AG08396 (cell line): ENCODE measurements around the gene SNRNP200.
"Not testable (repeated sequence)": the region's sequence is repeated elsewhere in the genome, so short reads cannot be mapped to it uniquely, and the experiment has no call there.

Experiments used
- DNase-seq: peaks from one replicate; pipeline ENCODE4 v3.0.0; 2012; ENCODE audit warnings: low spot score, mixed read lengths

SNRNP200 gene

DNA sequence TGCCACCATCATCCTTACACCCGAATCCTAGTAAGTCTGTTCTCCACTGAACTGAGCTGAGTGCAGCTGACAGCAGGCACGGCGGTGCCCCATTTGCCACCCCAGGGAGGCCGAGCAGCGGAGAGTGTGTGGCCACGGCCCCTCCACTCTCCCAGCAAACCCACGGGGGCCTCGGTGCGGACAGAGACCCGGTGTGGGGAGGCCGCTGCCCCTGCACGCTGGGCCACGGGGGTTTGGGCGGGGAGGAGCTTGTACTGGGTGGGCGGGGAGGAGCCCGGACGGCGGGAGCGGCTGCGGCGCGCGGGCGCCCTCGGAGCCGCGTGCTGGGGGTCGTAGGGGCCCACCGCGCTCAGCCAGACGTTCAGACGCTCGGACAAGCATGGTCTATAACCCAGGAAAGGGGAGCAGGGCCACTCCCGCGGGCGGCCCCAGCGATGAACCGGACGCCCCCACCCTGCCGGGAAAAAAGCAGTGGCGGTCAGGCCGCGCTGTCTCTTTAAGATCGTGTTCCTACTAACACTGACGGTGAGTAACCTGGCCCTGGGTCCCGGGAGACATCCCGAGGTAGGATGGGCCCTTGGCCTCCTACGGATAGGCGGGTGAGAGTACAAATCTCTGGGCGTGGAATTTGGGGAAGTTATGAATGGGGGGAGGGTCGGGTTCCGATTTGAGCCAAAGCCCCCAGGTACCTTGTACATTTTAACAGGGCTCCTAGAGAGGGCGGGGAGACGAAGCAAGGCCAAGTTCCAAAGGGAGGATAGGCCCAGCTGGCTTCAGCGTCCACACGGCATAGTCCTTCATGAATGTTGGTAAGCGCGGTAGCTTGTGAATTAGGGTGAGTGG lies 19.9 kb upstream of the SNRNP200 start, which contains the start of gene ITPRIPL1:
Gene ITPRIPL1 (plus strand): TSS at position 277 of the 843 bp plus-strand sequence. CDS start 523 bp downstream, at position 800.
- DNase-seq: no peak

- DNase-seq: no peak
These were observed 19.3 kb upstream of the SNRNP200 start for GRCh38 chr2:96324721-96325040.

- no peak for DNase-seq
These were observed 18.5 kb upstream of the SNRNP200 start for GRCh38 chr2:96323849-96324248.

- DNase-seq: peak; percentile 48
These were observed 15.6 kb upstream of the SNRNP200 start for GRCh38 chr2:96320728-96321622.

- no peak for DNase-seq
These were observed 15.0 kb upstream of the SNRNP200 start for GRCh38 chr2:96320326-96320725.

- DNase-seq: no peak
These were observed 14.1 kb upstream of the SNRNP200 start for GRCh38 chr2:96319396-96319795.

GRCh38 chr2:96318723-96319122 lies 13.4 kb upstream of the SNRNP200 start:
- no peak for DNase-seq

GRCh38 chr2:96317584-96317997 lies 12.2 kb upstream of the SNRNP200 start:
- no peak for DNase-seq

GRCh38 chr2:96316999-96317398 lies 11.7 kb upstream of the SNRNP200 start:
- no peak for DNase-seq

DNA sequence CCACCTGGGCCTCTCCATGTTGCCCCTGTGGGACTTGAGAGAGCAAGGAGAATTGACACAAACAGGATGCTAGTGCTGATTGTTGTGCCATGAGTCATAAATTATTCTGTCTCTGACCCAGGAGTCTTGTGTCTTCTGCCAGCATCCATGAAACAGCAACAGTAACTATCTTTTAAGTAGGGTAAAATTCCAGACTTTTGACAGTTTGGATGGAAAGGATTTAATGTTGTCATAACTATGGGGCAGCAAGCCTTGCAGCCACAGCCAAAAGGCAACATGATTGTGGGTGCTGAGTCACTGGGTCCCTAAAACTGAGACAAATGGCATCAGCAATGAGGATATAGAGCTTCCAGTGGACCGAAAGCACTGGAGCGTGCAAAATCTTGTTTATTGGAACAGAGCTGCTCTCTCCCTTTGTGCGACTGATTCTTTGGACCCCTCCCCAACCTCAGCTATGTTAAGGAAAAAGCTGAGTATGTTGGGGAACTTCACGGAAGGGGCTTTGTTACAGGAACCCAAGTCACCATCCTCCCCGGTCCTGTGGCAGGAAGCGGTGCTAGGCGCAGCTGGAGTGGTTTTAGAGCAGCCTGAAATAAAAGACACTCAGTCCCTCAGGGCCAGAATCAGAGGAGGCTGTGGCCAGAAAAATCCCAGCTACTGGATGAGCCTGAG lies 10.2 kb upstream of the SNRNP200 start:
- peak; percentile 61 for DNase-seq

DNA sequence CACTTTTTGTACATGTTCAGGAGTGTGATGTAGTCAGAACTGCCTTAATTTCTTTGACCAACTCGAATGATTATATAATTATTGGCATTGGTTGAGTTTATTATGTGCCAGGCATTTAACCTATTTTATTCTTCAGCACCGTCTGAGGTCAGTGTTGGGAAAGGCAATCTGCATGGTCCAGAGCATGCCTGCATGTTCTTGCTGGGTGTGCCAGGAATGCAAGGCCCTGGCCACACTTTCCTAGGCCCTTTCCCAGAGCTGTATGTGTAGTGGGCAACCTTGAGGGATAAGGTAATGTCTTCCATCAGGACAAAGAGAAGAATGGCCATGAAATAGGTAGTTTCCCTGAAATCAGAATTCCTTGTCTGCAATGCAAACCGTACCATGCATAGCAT lies 9.7 kb upstream of the SNRNP200 start:
- no peak for DNase-seq

GRCh38 chr2:96308248-96308647 lies 2.9 kb upstream of the SNRNP200 start:
- DNase-seq: no peak

GRCh38 chr2:96306370-96306769 lies 1.0 kb upstream of the SNRNP200 start:
- DNase-seq: no peak

GRCh38 chr2:96305979-96306308 lies 598 bp upstream of the SNRNP200 start:
- no peak for DNase-seq

DNA sequence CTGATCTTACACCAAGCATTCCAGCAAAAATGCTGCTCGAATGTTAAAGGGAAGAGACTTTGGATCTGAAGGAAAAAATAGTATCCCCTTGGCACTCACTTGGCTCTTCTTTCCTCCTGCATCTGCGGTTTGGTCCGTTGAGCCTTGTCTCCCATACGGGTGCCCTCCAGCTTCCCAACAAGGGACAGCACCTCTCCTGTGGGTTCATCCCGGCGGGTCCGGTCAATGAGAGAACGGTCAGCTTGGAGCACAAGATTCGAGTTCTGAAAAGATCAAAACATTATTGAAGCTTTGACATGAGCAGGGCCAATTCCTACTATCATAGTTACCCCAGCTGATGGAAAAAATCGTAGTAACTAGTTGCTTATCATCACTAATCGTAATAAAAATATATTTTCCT lies 740 bp downstream of the SNRNP200 start:
- DNase-seq: no peak

DNA sequence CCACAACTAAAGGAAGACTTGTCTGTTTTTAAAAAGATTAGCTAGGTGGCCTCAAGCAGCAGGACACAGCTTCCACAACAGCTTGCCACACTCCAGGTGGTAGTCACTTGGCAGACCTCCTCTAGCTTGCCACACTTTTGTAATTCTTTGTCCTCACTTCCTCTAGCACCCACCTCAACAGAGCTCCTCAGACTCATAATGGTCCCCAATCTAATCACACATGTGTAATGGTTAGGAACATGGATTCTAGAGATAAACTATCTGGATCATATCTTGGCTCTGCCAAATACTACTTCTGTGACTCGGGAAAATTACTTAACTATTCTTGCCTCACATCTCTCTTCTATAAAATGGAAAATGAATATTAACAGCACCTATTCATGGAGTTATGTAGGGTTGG lies 3.5 kb downstream of the SNRNP200 start:
- DNase-seq: no peak

GRCh38 chr2:96296925-96297324 lies 8.4 kb downstream of the SNRNP200 start:
- no peak for DNase-seq

GRCh38 chr2:96294271-96294670 lies 11.1 kb downstream of the SNRNP200 start:
- DNase-seq: not testable (repeated sequence)

GRCh38 chr2:96291751-96292150 lies 13.6 kb downstream of the SNRNP200 start:
- DNase-seq: no peak

DNA sequence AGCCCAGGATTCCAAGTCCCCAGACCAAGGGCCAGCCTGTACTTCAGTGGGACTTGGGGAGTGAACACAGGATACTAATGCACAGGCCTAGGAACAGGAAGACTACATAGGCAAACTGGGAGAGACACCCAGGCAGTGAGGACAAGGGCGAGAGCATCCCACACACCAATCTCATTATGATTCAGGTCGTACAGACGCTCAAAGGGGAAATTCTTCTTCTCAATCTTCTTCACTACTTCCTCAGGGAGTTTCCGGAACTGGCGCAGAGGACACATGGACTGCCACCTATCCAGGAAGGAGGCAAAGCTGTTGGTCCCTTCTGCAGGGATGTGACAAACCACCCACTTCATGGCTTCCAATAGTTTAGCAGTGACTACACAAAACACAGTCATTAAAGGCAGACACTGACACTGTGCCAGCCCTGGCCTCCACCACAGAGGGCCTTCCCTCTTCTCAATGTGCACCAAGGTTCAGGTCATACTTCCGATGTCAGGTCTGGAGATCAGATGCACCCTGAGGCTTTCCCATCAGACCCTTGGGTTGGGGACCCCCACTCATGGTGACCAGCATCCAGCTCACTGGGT lies 18.0 kb downstream of the SNRNP200 start:
- no peak for DNase-seq

- DNase-seq: no peak
These were observed 28.4 kb downstream of the SNRNP200 start for GRCh38 chr2:96276787-96277499.
